Endothelial cell of umbilical vein (primary cell): ENCODE data around the gene ANKDD1A. TPM values are rescaled to one million over a fixed set of nuclear protein-coding genes. Genes with fewer than 3 reads are reported as not detected.

ENCODE experiments used
- BruUV-seq: library from RNA; stranded (reverse); fragments of 400-500 nt; replicated peaks from 2 replicates; lab custom pipeline; 2021; lab: Mats Ljungman, UMichigan
- CTCF ChIA-PET: fragments of 300-600, 350-600 bp; sonication (Branson Sonifier 250); formaldehyde crosslinking; loops from one replicate; lab custom pipeline; 2021; ENCODE audit warnings: antibody characterized with exemption, inconsistent platforms; lab: Charles Lee
- POLR2A ChIA-PET: fragments of 300-600, 350-600 bp; sonication (Branson Sonifier 250); formaldehyde crosslinking; loops from one replicate; lab custom pipeline; 2021; ENCODE audit warnings: antibody characterized with exemption, inconsistent platforms; lab: Charles Lee
- DNase-seq: peaks from one replicate; pipeline ENCODE4 v3.0.0-alpha.2; 2011; ENCODE audit warnings: low read depth, low spot score
- FAIRE-seq: peaks from 2 replicates; lab custom pipeline; 2011; peaks lifted over from hg19 to GRCh38; lab: Jason Lieb, UNC
- H2AFZ ChIP-seq: 2 replicates; pipeline ENCODE4 v1.6.0; 2012; ENCODE audit warnings: low read depth, low read length, control low read depth, inconsistent platforms
- H3K27ac ChIP-seq: 2 replicates; pipeline ENCODE4 v1.5.1; 2011; ENCODE audit warnings: low read depth, mild to moderate bottlenecking, control low read depth, low read length, moderate library complexity; ENCODE audit not compliant: insufficient read depth
- H3K27me3 ChIP-seq, 2 experiments: 2 replicates each; pipeline versions ENCODE4 v1.6.0 to v1.6.1; 2011; ENCODE audit warnings: low read length in 2 of 2, mixed read lengths in 1 of 2; ENCODE audit not compliant: control insufficient read depth in 2 of 2, insufficient read depth in 2 of 2
- H3K36me3 ChIP-seq, 2 experiments: 2 replicates in 1 of 2; 3 replicates in 1 of 2; pipeline ENCODE4 v1.5.1; 2011; ENCODE audit warnings: low read length in 2 of 2, mild to moderate bottlenecking in 1 of 2, moderate library complexity in 1 of 2; ENCODE audit not compliant: control insufficient read depth in 2 of 2, insufficient read depth in 2 of 2; ENCODE audit errors: extremely low read depth in 1 of 2
- H3K4me1 ChIP-seq: 3 replicates; pipeline ENCODE4 v1.5.1; 2011; ENCODE audit warnings: mild to moderate bottlenecking, low read length; ENCODE audit not compliant: control insufficient read depth, insufficient read depth; ENCODE audit errors: extremely low read depth
- H3K4me2 ChIP-seq: 2 replicates; pipeline ENCODE4 v1.6.1; 2011; ENCODE audit warnings: low read length, control low read depth, mixed read lengths; ENCODE audit not compliant: insufficient read depth
- H3K4me3 ChIP-seq, 3 experiments: fragments of 200-600 bp in 1 of 3; sonication (generic), shearing (Covaris generic) in 1 of 3; replicated peaks in 1 of 3; 2 replicates each; pipeline ENCODE4 v1.5.1; 2011 to 2016; ENCODE audit warnings: control low read depth in 3 of 3, low read length in 3 of 3, mild to moderate bottlenecking in 2 of 3, inconsistent platforms in 1 of 3, low read depth in 1 of 3, moderate library complexity in 1 of 3; ENCODE audit not compliant: insufficient read depth in 1 of 3
- H3K79me2 ChIP-seq: 2 replicates; pipeline ENCODE4 v1.6.0; 2012; ENCODE audit warnings: low read length, inconsistent platforms; ENCODE audit not compliant: control insufficient read depth, insufficient read depth
- H3K9ac ChIP-seq: replicated peaks from 2 replicates; pipeline ENCODE3; 2011; ENCODE audit warnings: low read length, control low read depth; ENCODE audit not compliant: insufficient read depth; ENCODE audit errors: extremely low read depth
- H3K9me1 ChIP-seq: replicated peaks from 3 replicates; pipeline ENCODE4 v1.6.0; 2011; ENCODE audit warnings: mild to moderate bottlenecking, low read length; ENCODE audit not compliant: control insufficient read depth, insufficient read depth; ENCODE audit errors: extremely low read depth
- H3K9me3 ChIP-seq: replicated peaks from 2 replicates; pipeline ENCODE4 v1.5.1; 2012; ENCODE audit warnings: low read length, inconsistent platforms; ENCODE audit not compliant: control insufficient read depth, insufficient read depth
- H4K20me1 ChIP-seq: replicated peaks from 2 replicates; pipeline ENCODE3; 2011; ENCODE audit warnings: mild to moderate bottlenecking, low read length; ENCODE audit not compliant: control insufficient read depth, insufficient read depth; ENCODE audit errors: extremely low read depth
- CTCF ChIP-seq, 2 donors: IDR thresholded peaks; 1 replicate in 1 of 2; 2 replicates in 1 of 2; pipeline ENCODE4 v1.5.1; 2011; ENCODE audit warnings: low read length in 2 of 2, mild to moderate bottlenecking in 2 of 2, moderate library complexity in 2 of 2, control low read depth in 1 of 2, inconsistent platforms in 1 of 2, low read depth in 1 of 2; ENCODE audit not compliant: insufficient read depth in 1 of 2; ENCODE audit errors: extremely low read depth in 1 of 2
- EZH2 ChIP-seq: IDR thresholded peaks from 2 replicates; pipeline ENCODE4 v1.6.1; 2012; ENCODE audit warnings: borderline replicate concordance, low read depth, mild to moderate bottlenecking, moderate library complexity, low read length, inconsistent platforms; ENCODE audit not compliant: severe bottlenecking
- FOS ChIP-seq: IDR thresholded peaks from 2 replicates; pipeline ENCODE4 v1.6.1; 2011; ENCODE audit warnings: mild to moderate bottlenecking, low read length, moderate library complexity, borderline replicate concordance; ENCODE audit not compliant: insufficient read depth
- GATA2 ChIP-seq: IDR thresholded peaks from 2 replicates; pipeline ENCODE4 v1.7.0; 2011; ENCODE audit warnings: low read depth, mild to moderate bottlenecking, moderate library complexity, mixed read lengths, low read length; ENCODE audit not compliant: insufficient read length, insufficient read depth
- JUN ChIP-seq: IDR thresholded peaks from 2 replicates; pipeline ENCODE4 v1.6.1; 2011; ENCODE audit warnings: borderline replicate concordance, low read depth; ENCODE audit not compliant: insufficient read length, insufficient read depth
- MAX ChIP-seq: IDR thresholded peaks from 2 replicates; pipeline ENCODE4 v1.6.1; 2011; ENCODE audit not compliant: insufficient read depth, insufficient read length
- MYC ChIP-seq: IDR thresholded peaks from one replicate; pipeline ENCODE4 v1.6.1; 2011; ENCODE audit warnings: mild to moderate bottlenecking, low read depth, low read length
- POLR2A ChIP-seq: IDR thresholded peaks from 2 replicates; pipeline ENCODE4 v1.6.1; 2012; ENCODE audit warnings: low read depth, mild to moderate bottlenecking, control low read depth, low read length
- POLR2AphosphoS5 ChIP-seq: IDR thresholded peaks from 2 replicates; pipeline ENCODE4 v1.6.1; 2012; ENCODE audit warnings: low read depth, mild to moderate bottlenecking, control low read depth, low read length, moderate library complexity; ENCODE audit not compliant: insufficient read depth
- dilution Hi-C: fragments of 300-500 bp; cut with MboI; formaldehyde crosslinking; loops from one replicate; pipeline ENCODE4 v1.15.0; 2019; ENCODE audit warnings: low sequenced_read_pairs; ENCODE audit not compliant: extremely low pct_ligation_motif_present
- intact Hi-C: fragments of 100-400 bp; cut with micrococcal nuclease; formaldehyde crosslinking; loops from one replicate; pipeline ENCODE4 v1.10.0; 2022
- polyA plus RNA-seq, 4 experiments: library from polyadenylated mRNA; depleted of rRNA in 3 of 4; stranded (reverse) in 3 of 4; unstranded in 1 of 4; fragments of >200 nt; gene quantifications; 2 replicates each; pipeline versions ENCODE4 v1.2.1 to v1.2.3, GENCODE V29; 2011 to 2012; ENCODE audit warnings: missing spikeins in 1 of 4
- total RNA-seq: library from RNA; stranded (reverse); gene quantifications from 2 replicates; pipeline ENCODE4 v1.2.3, GENCODE V29; 2021

The ANKDD1A gene
- total and polyA plus RNA-seq, 2 donors (not counting 3 experiments of a cell fraction or from before 2014, with no cell fraction given) = 2.0 to 2.4 TPM

GRCh38 chr15:64901141-64901540 is 10.6 kb upstream of the ANKDD1A start:
- ChIA-PET POLR2A (no interaction called here), CTCF (no interaction called here)

More at GRCh38 chr15:64901141-64901540, 10.6 kb upstream of the ANKDD1A start:
- Histone ChIP-seq H3K27me3 (no peaks in the 10 kb centered on the region), H3K36me3 (no peaks in the 10 kb centered on the region), H2AFZ (no peak overlapping the region), H3K9ac (no peak overlapping the region), H3K9me3 (no peaks in the 10 kb centered on the region), H3K4me1 (peaks cover 27% of the 10 kb centered on the region), H3K9me1 (no peaks in the 10 kb centered on the region), H3K4me3 (no peak overlapping the region), H4K20me1 (no peaks in the 10 kb centered on the region), H3K4me2 (no peak overlapping the region), H3K27ac (no peak overlapping the region), H3K79me2 (no peaks in the 10 kb centered on the region)
- DNase-seq (no peak), FAIRE-seq (no peak)
- BruUV-seq = no TSS peak
- TF ChIP-seq FOS = no peak
- no peak for TF ChIP-seq EZH2
- TF ChIP-seq POLR2A = no peak
- TF ChIP-seq POLR2AphosphoS5 = no peak
- TF ChIP-seq GATA2 = no peak
- TF ChIP-seq MYC = no peak
- no peak for TF ChIP-seq JUN
- TF ChIP-seq MAX = no peak
- no peak for TF ChIP-seq CTCF (IDR thresholded peaks at IDR 0.05; ENCODE audit: extremely low read depth in 1 of 2, insufficient read depth in 1 of 2, low read depth in 1 of 2, low read length in 2 of 2)
- dilution Hi-C loops = no loop called here
- intact Hi-C loops = no loop called here
